GM18951 (cell line): ENCODE data around the gene HMSD.
A peak's percentile ranks its signal among the peaks of the same experiment; 100 is the strongest.

Experiments
- POLR2A ChIP-seq: IDR thresholded peaks from 4 replicates; pipeline ENCODE4 v1.6.1; 2011; ENCODE audit warnings: mild to moderate bottlenecking; ENCODE audit not compliant: insufficient read length, insufficient read depth; ENCODE audit errors: extremely low read depth
- in situ Hi-C: fragments of 300-500 bp; cut with MboI; formaldehyde crosslinking; loops from one replicate; pipeline ENCODE4 v1.12.0; 2022; ENCODE audit warnings: low sequenced_read_pairs, mixed read lengths, inconsistent platforms; ENCODE audit not compliant: unreplicated experiment

HMSD gene

DNA sequence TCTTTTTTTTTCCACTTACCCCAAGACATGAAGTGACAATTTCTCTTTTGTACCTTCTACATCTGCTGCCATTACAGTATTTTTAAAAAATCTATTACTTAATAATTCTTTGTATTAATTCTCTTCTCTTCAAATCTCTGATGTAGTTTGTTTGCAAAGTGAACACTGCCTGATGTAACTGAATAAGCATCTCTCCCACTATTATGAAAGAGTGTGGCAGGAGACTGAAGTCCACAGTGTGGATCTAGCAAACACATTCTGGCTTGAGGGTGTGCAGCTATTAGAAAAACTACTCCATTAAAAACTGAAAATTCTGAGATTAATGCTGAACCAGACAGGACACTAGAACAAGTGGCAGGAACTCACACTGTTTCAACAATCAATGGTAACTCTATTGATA lies 15.8 kb downstream of the HMSD start:
- TF ChIP-seq POLR2A = no peak
- in situ Hi-C loops = no loop called here

DNA sequence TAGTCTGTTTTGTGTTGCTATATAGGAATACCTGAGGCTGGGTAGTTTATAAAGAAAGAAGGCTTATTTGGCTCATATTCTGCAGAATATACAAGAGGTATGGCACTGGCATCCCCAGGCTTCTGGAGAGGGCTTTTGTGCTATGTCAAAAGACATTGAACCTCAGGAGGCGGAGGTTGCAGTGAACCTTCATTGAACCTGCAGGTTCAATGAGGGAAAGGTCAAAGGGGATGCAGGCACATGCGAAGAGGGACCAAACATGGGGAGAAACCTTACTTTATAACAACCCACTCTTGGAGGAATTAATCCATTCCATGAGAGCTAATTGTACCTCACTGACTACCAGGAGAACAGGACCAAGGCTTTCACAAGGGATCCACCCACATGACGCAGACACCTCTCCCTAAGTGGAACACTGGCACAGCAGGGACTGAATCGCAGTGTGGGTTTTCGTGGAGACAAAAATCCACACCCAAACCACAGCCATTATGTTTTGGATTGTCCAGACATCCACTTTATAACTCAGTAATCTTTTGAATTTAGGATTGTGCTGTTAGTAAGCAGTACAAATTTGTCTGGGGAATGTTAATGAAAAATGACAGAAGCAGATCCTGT lies 16.7 kb downstream of the HMSD start:
- in situ Hi-C loops = no loop called here
- no peak for TF ChIP-seq POLR2A

DNA sequence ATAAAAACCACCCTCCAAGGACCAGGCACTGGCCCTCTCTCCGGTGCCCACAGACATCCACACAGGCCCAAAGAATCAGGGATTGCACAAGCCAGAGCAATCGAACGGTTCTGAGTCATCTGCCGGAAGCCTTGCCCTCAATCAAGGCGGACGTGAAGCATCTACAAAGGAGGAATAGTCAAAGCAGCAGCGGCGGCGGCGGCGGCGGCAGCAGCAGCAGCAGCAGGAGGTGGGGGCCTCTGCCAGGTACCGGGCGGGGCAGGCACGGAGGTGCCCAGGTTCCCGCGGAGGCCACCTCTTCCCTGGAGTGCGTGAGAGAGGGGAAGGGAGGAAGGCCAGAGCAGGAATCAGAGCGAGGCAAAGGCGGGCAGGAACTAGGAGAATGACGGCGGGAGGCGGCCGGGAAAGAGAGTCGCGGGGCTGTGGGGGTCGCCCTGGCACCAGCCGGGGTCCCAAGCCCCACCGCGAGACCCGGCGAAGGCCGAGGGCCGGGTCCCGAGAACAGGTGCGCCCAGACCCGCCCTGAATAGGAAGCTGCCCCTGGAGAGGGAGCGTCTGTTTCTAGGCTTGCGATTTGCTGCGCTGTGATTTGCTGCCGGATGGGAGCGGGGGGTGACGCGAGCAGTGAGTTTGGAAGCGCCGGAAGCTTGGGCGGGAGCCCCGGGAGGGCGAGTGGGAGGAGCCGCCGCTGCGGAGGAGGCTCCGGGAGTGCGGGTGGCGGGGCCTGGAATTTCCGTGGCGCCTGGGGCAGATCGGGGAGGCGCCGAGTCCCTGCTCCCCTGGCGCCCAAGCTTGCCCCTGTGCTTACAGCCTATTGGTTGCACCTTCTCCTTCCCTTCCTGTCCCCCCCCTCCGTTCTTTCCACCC lies 21.1 kb downstream of the HMSD start, which contains the start of gene SERPINB8:
Gene SERPINB8, plus strand, starts transcription at position 140 of the 867 bp plus-strand sequence. CDS start 8,228 bp downstream, outside the sequence.
- peak; percentile 78 for TF ChIP-seq POLR2A
- in situ Hi-C loops = no loop called here

DNA sequence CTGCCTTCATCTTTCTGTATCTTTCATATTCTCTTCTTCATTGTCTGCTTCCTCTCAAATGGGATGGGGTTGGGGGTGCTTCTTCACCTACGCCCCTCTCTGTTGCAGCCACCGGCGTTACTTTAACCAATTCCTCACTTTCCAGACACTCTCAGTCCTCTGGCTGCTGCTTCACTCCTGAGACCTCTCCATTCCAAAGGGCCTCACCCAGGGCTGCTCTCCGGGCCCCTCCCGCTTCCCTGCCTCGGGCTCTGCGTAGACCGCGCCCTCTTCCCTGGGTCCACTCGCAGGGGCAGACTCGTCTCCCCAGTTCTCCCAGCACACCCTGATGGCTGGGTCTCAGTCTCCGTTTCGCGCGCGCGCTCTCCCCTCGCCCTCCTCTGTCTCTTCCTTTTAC lies 21.7 kb downstream of the HMSD start:
- in situ Hi-C loops = no loop called here
- TF ChIP-seq POLR2A = no peak

DNA sequence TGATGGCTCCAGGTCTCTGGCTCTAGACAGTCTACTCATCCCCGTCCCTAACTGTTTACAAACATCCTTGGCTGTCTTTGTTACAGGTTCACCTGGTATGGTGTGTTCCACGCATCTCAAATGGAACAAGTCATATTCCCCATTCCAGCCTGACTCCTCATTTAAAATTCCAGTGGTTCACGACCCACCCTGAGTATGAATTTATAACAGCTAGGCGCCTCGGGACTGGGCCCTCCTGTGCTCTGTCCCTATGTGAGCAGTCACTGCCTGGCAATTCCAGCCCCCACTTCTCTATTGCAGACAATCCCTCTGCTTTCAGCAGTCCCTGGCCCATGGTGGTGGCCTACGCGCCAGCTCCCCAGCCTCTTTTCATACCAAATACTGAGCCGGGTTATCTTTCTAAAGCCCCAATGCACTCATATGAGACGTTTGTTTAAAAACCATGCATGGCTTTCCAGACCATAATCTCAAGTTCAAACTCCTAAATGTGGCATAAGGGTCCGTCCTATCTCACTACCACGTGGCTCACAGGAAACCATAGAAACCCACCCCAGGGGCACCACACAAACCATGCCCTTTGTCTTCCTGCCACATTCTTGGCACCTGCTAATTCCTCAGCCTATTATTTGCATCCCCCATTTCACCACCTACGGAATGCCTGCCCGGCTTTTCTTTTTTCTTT lies 22.4 kb downstream of the HMSD start:
- in situ Hi-C loops = no loop called here
- no peak for TF ChIP-seq POLR2A

DNA sequence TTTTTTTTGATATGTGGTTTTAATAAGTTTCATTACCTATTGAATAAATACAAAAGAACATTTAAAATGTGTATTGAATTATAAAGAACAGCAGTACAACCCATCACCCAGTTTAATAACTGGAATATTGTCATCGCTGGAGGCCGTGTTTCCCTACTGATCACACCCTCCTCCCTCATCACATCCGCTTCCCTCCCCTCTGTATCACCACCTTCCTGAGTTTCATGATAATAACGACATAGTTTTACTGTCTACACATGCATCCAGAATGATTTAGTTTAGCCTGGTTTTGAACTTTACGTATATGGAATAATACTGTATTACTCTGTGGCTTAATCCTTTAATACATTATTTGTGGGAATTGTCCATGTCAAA lies 22.9 kb downstream of the HMSD start:
- TF ChIP-seq POLR2A = no peak
- in situ Hi-C loops = no loop called here

DNA sequence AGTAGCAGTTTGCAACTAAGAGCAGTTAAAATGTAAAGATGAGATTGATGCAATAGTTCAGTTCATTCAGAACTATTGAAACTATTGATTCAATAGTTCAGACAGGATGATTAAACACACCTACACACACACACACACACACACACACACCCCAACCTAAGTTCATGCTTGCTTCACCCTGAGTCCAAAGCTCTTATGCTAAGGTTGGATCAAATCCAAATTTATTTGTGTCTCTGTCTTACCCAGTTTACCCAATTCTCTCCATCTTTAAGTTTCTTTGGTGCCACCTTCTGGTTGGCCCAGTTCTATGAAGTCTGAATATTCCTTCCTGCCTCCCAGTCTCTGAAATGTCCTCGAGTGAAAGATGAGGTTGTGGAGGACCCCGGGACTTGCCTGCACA lies 25.9 kb downstream of the HMSD start:
- TF ChIP-seq POLR2A = no peak
- in situ Hi-C loops = no loop called here

DNA sequence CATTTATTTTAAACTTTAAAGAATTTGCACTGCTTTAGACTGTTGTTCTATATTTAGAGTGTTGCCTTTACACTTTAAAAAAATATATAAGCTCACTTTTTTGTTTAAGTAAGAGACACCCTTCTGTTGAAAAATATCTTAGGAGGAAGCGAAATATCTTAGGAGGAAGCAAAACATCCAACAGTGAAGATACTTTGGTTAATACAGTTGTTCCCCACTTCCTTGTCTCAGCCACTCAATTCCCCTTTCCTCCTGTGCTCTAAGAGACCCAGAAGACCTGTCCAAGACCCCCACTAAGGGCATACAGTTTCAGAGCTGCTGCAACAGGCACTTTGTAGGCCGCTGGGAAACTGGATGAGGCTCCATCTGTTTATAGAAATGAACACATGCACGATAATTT lies 26.5 kb downstream of the HMSD start:
- in situ Hi-C loops = no loop called here
- no peak for TF ChIP-seq POLR2A

DNA sequence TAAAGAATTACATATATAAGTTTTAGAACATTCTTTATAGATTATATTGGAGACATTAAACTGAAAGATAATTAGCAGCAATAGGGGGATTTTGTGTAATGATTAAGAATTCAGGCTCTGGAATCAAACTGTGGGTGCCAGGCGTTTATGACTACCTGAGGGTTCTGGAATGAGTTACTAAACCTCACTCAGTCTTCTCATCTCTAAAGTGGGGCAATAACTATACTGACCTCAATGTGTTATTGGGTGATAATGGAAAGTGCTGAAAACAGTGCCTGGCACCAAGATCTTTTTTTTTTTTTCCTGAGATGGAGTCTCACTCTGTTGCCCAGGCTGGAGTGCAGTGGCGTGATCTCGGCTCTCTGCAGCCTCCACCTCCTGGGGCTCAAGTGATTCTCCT lies 27.9 kb downstream of the HMSD start:
- no peak for TF ChIP-seq POLR2A
- in situ Hi-C loops = no loop called here

DNA sequence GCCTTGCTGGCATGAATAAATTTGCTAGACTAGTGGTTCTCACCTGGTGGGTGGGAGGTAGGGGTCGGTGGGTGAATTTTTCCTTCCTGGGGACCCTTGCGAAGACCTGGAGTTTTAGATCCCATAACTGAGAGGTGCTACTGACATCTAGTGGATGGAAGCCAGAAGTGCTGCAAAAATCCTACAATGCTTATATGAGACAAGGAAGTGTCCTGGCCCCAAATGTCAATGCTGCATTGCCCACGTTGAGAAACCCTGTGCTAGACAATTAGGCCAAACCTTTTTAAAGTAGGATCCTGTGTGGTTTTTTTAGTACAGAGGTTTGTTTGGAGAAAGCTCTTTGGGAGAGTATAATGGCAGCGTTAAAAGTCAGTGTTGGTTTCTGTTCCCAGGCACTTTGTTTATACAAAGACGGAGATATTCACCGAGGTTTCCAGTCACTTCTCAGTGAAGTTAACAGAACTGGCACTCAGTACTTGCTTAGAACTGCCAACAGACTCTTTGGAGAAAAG lies 30.4 kb downstream of the HMSD start:
- no peak for TF ChIP-seq POLR2A
- in situ Hi-C loops = no loop called here

DNA sequence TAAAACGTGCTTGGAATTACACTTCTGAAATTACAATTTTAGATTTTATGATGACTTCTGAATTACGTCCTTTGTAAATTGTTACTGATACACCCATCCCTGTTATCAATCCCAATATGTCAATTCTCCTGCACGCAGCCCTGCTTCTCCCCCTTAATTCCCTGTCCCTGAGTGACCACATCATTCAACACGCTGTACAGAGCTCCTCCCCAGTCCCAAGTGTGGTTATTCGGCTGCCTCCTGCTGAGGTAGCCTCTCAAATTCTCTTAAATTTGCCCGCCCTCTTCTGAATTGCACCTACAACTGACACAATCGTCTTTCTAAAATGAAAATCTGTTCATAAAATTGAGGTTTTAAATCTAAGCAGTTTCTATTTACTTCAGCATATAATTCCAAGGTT lies 30.9 kb downstream of the HMSD start:
- in situ Hi-C loops = no loop called here
- no peak for TF ChIP-seq POLR2A

DNA sequence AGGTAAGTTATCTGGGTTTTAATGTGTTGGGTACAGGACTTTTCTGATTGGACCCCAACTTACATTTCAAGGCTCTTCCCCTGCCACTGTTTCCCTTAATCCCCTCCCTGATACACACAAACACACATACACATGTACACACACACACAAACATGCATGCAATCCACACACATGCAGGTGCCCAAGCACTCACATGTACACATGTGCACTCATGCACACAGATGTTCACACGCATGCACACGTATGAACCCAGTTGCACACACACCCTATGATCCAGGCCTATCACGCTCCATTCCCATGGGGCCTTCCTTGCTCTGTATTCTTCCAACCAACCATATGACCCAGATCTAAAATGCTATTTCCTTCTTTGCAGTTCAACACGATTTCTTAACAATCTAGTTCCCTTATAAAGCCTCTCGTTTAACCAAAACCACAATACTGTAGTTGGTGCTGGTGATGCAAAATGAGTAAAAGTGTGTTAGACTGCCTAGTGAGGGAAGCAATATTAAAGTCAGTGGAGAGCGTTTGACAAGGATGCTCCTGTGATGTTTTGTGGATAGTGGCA lies 31.9 kb downstream of the HMSD start:
- no peak for TF ChIP-seq POLR2A
- in situ Hi-C loops = no loop called here

DNA sequence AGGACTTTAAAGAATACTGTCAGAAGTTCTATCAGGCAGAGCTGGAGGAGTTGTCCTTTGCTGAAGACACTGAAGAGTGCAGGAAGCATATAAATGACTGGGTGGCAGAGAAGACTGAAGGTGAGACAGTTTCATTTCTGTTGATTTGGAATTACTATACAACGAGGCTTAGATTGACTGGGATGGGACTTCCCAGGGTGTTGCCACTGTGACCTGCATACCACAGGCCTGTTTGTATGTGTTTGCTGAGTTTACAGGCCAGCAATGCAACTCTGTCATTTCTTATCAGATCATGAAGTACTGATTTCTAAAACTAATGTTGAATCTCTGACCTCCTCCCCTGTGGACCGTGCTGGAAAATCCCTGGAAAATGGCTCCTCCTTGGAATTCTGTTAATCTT lies 32.6 kb downstream of the HMSD start:
- in situ Hi-C loops = no loop called here
- no peak for TF ChIP-seq POLR2A
